ENCODE measurements around the gene HESX1.

DNA sequence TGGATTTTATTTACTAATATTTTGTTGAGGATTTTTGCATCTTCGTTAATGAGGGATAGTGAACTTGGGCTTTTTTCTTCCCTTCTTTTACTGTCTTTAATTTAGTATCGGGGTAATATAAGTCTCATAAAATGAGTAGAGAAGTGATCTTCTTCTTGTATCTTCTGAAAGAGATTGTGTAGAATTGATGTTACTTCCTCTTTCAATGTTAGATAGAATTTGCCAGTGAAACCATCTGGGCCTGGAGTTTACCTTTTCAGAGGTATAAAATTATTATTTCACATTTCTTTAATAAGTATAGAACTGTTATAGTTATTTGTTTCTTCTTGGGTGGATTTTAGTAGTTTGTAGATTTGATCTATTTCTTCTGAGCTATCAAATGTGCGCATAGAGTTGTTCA is 7.8 kb downstream of the HESX1 start:
- TF ChIP-seq TCF7L2 (IDR thresholded peaks at IDR 0.05; ENCODE audit: low read depth, low read length), result no peak
- TF ChIP-seq, protein P1, sequence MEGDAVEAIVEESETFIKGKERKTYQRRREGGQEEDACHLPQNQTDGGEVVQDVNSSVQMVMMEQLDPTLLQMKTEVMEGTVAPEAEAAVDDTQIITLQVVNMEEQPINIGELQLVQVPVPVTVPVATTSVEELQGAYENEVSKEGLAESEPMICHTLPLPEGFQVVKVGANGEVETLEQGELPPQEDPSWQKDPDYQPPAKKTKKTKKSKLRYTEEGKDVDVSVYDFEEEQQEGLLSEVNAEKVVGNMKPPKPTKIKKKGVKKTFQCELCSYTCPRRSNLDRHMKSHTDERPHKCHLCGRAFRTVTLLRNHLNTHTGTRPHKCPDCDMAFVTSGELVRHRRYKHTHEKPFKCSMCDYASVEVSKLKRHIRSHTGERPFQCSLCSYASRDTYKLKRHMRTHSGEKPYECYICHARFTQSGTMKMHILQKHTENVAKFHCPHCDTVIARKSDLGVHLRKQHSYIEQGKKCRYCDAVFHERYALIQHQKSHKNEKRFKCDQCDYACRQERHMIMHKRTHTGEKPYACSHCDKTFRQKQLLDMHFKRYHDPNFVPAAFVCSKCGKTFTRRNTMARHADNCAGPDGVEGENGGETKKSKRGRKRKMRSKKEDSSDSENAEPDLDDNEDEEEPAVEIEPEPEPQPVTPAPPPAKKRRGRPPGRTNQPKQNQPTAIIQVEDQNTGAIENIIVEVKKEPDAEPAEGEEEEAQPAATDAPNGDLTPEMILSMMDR (CRISPR knock-in tag; IDR thresholded peaks at IDR 0.05), result no peak
- TF ChIP-seq SP140L (CRISPR knock-in tag; IDR thresholded peaks at IDR 0.05; ENCODE audit: borderline replicate concordance), result no peak
- TF ChIP-seq, protein P2, sequence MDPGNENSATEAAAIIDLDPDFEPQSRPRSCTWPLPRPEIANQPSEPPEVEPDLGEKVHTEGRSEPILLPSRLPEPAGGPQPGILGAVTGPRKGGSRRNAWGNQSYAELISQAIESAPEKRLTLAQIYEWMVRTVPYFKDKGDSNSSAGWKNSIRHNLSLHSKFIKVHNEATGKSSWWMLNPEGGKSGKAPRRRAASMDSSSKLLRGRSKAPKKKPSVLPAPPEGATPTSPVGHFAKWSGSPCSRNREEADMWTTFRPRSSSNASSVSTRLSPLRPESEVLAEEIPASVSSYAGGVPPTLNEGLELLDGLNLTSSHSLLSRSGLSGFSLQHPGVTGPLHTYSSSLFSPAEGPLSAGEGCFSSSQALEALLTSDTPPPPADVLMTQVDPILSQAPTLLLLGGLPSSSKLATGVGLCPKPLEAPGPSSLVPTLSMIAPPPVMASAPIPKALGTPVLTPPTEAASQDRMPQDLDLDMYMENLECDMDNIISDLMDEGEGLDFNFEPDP (CRISPR knock-in tag; conservative IDR thresholded peaks at IDR 0.05), result no peak
- TF ChIP-seq ZFP37 (CRISPR knock-in tag; IDR thresholded peaks at IDR 0.05; ENCODE audit: borderline replicate concordance), result no peak
- TF ChIP-seq HNRNPL (IDR thresholded peaks at IDR 0.05; ENCODE audit: low read depth, low read length), result no peak
